Psoas muscle (tissue), 8 donors: ENCODE measurements around the gene UXS1. TPM values are rescaled to one million over a fixed set of nuclear protein-coding genes. Genes with fewer than 3 reads are reported as not detected.

Experiments used
- ATAC-seq, 4 donors: fragments of 200-7000 bp; cut with Tn5 transposase; one replicate each; pipeline ENCODE4 v1.9.1; 2020; ENCODE audit warnings: moderate library complexity in 3 of 4, mild to moderate bottlenecking in 2 of 4
- DNase-seq, 2 donors: peaks; one replicate each; pipeline ENCODE4 v3.0.0-alpha.2; 2020
- H3K27ac ChIP-seq: fragments of 200-600 bp; one replicate; pipeline ENCODE4 v1.8.0; 2022
- H3K27me3 ChIP-seq, 3 donors: fragments of 200-600 bp in 1 of 3; one replicate each; pipeline versions ENCODE4 v1.6.1 to v1.8.0; 2013 to 2022; ENCODE audit warnings: low read length in 2 of 3, mild to moderate bottlenecking in 2 of 3, moderate library complexity in 1 of 3; ENCODE audit not compliant: insufficient read depth in 3 of 3
- H3K36me3 ChIP-seq, 2 donors: fragments of 200-600 bp in 1 of 2; one replicate each; pipeline versions ENCODE4 v1.6.1 to v1.8.0; 2013 to 2022; ENCODE audit warnings: low read depth in 1 of 2, mild to moderate bottlenecking in 1 of 2, moderate library complexity in 1 of 2; ENCODE audit not compliant: insufficient read depth in 1 of 2
- H3K4me1 ChIP-seq: fragments of 200-600 bp; one replicate; pipeline ENCODE4 v1.8.0; 2022
- H3K4me3 ChIP-seq: fragments of 200-600 bp; one replicate; pipeline ENCODE4 v1.8.0; 2022; ENCODE audit warnings: mild to moderate bottlenecking
- H3K9me3 ChIP-seq: fragments of 200-600 bp; one replicate; pipeline ENCODE4 v1.8.0; 2022
- CTCF ChIP-seq: fragments of 200-600 bp; IDR thresholded peaks from one replicate; pipeline ENCODE4 v1.8.0; 2022; ENCODE audit warnings: antibody characterized with exemption
- WGBS, 3 donors: extraction: QIAGEN DNeasy Blood & Tissue Kit; methylation state at CpG; one replicate each; pipeline versions ENCODE4 v1.1.6 to v1.1.7; 2013; 5-methylcytosine and 5-hydroxymethylcytosine counted together
- intact Hi-C, 2 donors: fragments of 100-400 bp; cut with DNase I; formaldehyde crosslinking; loops; one replicate each; pipeline versions ENCODE4 v1.11.0 to v1.14.2; 2022
- polyA plus RNA-seq, 3 donors: library from polyadenylated mRNA; stranded (reverse); fragments of 200-250 nt; gene quantifications; one replicate each; pipeline ENCODE4 v1.2.3, GENCODE V29; 2013
- total RNA-seq, 4 donors: library from RNA; stranded (reverse); fragmentation: NEBNext Ultra II Directional in 2 of 4; extraction: Animal tissue kit (Norgen Biotek cat#: 25700) in 2 of 4; gene quantifications; one replicate each; pipeline versions ENCODE4 v1.2.1 to v1.2.4, GENCODE V29; 2021 to 2023
- donor health status: healthy with polysubstance abuse.
- donor health status: DM: no; HTN: no; CAD: no; lungs with moderate emphysema.
- donor health status: Bipolar disorder and iron deficiency.
- donor health status: healthy.
- donor health status: DM: yes; HTN: yes; CAD: no.
- donor health status: DM: no; HTN: no; CAD: no.
- donor health status: DM: no; HTN: no; CAD: no.
- donor health status: DM: yes; HTN: yes; CAD: no.

Gene UXS1
- total and polyA plus RNA-seq, 7 donors: 12.2 to 36.0 (median 22.5) TPM

- no peak overlapping the region for H3K27ac ChIP-seq
- H3K4me3 ChIP-seq: no peak overlapping the region
- no peak for TF ChIP-seq CTCF
- DNase-seq: no peak
- ATAC-seq: no peak
- WGBS, 3 donors: 92 to 96% (median 93%) methylated on average over 7 of the region's 7 CpGs
- H3K4me1 ChIP-seq: peaks cover 2% of the 10 kb centered on the region
- H3K9me3 ChIP-seq: no peaks in the 10 kb centered on the region
- H3K36me3 ChIP-seq: peaks cover 0 to 49% of the 10 kb centered on the region in 2 donors
- no peaks in the 10 kb centered on the region for H3K27me3 ChIP-seq
- intact Hi-C loops: no loop called here
Measured at GRCh38 chr2:106124905-106125549, 69.1 kb downstream of the UXS1 start.

GRCh38 chr2:106124106-106124756, 69.9 kb downstream of the UXS1 start:
- H3K36me3 ChIP-seq: peaks cover 0 to 48% of the 10 kb centered on the region in 2 donors
- no peak overlapping the region for H3K27ac ChIP-seq
- DNase-seq (no peak), ATAC-seq (no peak)
- WGBS, 3 donors: 43 to 67% (median 46%) methylated on average over 3 of the region's 3 CpGs
- no peaks in the 10 kb centered on the region for H3K9me3 ChIP-seq
- intact Hi-C loops: no loop called here
- H3K27me3 ChIP-seq: no peaks in the 10 kb centered on the region
- peaks cover 2% of the 10 kb centered on the region for H3K4me1 ChIP-seq
- TF ChIP-seq CTCF: no peak
- no peak overlapping the region for H3K4me3 ChIP-seq

GRCh38 chr2:106122157-106122556, 71.9 kb downstream of the UXS1 start:
- intact Hi-C loops: no loop called here
- 89 to 98% (median 95%) methylated on average over 3 of the region's 3 CpGs for WGBS, 3 donors
- peaks cover 0 to 39% of the 10 kb centered on the region in 2 donors for H3K36me3 ChIP-seq

GRCh38 chr2:106120432-106120831, 73.7 kb downstream of the UXS1 start:
- WGBS, 3 donors: 69 to 80% (median 78%) methylated on average over 6 of the region's 6 CpGs
- H3K36me3 ChIP-seq: peaks cover 0 to 38% of the 10 kb centered on the region in 2 donors
- H3K27me3 ChIP-seq: no peaks in the 10 kb centered on the region
- ATAC-seq: no peak
- H3K27ac ChIP-seq: no peak overlapping the region
- H3K4me3 ChIP-seq: no peak overlapping the region
- intact Hi-C loops: no loop called here
- H3K9me3 ChIP-seq: no peaks in the 10 kb centered on the region
- no peak for TF ChIP-seq CTCF
- peaks cover 22% of the 10 kb centered on the region for H3K4me1 ChIP-seq
- DNase-seq: no peak

More at GRCh38 chr2:106122157-106122556, 71.9 kb downstream of the UXS1 start:
- TF ChIP-seq CTCF: no peak
- H3K4me3 ChIP-seq: no peak overlapping the region
- no peaks in the 10 kb centered on the region for H3K9me3 ChIP-seq
- H3K27ac ChIP-seq: no peak overlapping the region
- H3K4me1 ChIP-seq: peaks cover 9% of the 10 kb centered on the region
- no peak for DNase-seq
- no peak for ATAC-seq
- no peaks in the 10 kb centered on the region for H3K27me3 ChIP-seq
